DMS153 treated with DMSO at 0.1 percent for 48 hours (cell line): ENCODE measurements around the gene MAMDC2.
"Not testable (repeated sequence)": the region's sequence is repeated elsewhere in the genome, so short reads cannot be mapped to it uniquely, and the experiment has no call there.

Source experiments
- DNase-seq: peaks from one replicate; lab custom pipeline; 2025; ENCODE audit not compliant: unreplicated experiment; lab: John Stamatoyannopoulos, UW

MAMDC2 gene

DNA sequence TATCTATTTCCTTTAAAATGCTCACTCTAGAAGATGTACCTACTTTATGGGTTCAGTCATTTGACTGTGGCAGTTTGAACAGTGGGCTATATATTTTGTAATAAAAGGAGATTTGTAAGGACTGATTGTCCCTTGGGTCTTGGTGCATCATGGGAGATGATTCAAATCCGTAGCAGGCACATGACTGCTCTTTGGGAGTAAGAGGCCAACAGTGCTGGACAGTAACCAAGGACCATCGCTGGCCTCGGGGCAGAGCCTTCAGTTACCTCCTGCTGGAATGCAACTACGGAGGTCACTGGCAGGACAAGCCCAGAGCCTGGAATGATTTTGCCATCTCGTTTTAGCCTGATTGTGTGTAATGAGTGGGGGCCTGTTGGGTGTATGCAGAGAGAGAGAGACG is 7.0 kb upstream of the MAMDC2 start:
- no peak for DNase-seq

GRCh38 chr9:70038171-70038621 is 5.5 kb upstream of the MAMDC2 start:
- DNase-seq, result not testable (repeated sequence)

GRCh38 chr9:70040376-70040903 is 3.2 kb upstream of the MAMDC2 start:
- DNase-seq, result no peak

DNA sequence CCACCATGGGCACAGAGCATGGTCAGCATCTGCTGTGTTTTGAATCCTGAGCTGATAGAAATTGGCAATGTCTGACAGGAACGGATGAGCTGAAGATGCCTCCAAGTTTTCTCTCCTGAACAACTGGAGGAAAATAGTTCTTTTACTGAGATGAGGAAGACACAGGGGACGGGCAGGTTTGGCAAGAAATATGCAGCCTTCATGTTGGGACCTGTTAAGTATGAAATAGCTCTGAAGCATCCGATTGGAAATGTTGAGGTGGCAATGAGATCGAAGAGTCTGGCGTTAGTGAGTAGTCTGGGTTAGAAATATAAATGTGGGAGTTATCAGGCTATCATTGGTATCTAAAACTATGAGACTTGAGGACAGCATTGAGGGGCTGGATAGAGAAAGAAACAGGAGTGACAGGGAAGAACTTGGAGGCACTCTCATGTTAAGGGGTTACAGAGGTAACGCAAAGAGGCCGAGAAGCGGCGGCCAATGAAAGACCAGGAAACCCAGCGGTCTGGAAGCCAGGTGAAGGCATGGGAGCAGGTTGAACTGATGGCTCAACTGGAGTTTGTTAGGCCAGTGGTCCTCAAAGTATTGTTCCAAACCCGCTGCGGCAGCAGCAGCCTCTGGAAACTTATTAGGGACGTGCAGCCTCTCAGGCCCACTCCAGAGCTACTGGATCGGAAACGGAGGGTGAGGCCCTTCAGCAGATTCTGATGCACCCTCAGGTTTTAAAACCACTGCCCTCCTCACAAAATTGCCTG is 1.0 kb upstream of the MAMDC2 start:
- DNase-seq, result no peak

DNA sequence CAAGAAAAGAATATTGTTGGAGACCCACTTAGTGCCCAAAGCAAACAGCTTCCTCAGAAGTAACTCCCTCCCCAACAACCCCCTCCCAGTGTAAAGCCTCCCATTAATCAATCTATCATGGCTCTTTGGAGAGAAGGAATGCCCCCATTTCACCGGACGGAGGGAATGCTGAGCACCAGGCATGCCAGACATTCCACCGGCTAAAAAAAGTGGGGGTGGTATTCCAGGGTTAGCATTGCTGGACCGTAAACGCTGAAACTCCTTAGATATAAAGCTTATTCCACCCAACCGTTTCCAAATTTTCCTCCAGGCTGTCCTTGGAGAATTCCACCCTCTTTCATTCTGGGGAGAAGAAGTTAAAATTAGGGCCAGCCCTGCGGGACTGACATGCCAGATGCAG is 363 bp upstream of the MAMDC2 start:
- no peak for DNase-seq

DNA sequence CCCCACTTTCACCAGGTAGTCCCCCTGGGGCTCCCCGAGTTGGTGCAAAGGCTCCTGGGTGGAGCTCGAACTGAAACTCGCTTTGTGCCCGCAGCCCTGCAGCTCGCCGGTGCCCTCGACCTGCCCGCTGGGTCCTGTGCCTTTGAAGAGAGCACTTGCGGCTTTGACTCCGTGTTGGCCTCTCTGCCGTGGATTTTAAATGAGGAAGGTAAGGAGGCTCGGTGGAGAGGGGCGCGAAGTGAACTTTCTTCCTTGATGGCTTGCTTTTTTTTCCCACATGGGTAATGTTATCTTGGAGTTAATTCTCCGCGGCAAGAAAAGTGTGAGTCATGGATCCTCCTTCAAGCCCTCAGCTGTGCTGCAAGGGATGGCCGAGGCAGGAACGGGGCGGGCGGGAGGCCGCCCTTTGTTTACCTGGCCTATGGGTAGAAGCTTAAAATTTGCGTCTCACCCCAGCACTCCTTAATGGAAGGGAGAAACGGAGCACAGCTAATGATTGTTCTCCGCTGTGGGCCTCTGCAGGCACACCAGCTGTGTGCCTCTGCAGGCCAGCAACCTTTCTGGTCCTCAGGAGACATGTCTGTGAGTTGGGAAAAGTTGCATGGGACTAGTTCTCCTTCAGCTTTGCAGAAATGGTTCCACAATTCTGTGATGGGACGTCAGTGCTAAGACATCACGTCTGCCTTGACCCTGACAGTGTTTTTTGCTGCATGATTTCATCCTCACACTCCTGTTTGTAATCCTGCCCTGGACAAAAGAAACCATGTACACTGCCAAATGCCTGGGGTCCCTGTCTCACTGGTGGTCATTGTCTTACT is 1.1 kb downstream of the MAMDC2 start:
- peak; percentile 65 for DNase-seq

GRCh38 chr9:70045452-70045851 is 1.8 kb downstream of the MAMDC2 start:
- DNase-seq, result no peak

GRCh38 chr9:70046274-70047070 is 2.8 kb downstream of the MAMDC2 start:
- peak; percentile 67 for DNase-seq

- DNase-seq, result no peak
Observed at GRCh38 chr9:70049236-70049635, 5.6 kb downstream of the MAMDC2 start.

- no peak for DNase-seq
Observed at GRCh38 chr9:70049672-70050271, 6.1 kb downstream of the MAMDC2 start.

- DNase-seq, result no peak
Observed at GRCh38 chr9:70052768-70053167, 9.1 kb downstream of the MAMDC2 start.

- DNase-seq, result no peak
Observed at GRCh38 chr9:70053864-70054263, 10.2 kb downstream of the MAMDC2 start.

- no peak for DNase-seq
Observed at GRCh38 chr9:70054521-70054920, 10.9 kb downstream of the MAMDC2 start.

DNA sequence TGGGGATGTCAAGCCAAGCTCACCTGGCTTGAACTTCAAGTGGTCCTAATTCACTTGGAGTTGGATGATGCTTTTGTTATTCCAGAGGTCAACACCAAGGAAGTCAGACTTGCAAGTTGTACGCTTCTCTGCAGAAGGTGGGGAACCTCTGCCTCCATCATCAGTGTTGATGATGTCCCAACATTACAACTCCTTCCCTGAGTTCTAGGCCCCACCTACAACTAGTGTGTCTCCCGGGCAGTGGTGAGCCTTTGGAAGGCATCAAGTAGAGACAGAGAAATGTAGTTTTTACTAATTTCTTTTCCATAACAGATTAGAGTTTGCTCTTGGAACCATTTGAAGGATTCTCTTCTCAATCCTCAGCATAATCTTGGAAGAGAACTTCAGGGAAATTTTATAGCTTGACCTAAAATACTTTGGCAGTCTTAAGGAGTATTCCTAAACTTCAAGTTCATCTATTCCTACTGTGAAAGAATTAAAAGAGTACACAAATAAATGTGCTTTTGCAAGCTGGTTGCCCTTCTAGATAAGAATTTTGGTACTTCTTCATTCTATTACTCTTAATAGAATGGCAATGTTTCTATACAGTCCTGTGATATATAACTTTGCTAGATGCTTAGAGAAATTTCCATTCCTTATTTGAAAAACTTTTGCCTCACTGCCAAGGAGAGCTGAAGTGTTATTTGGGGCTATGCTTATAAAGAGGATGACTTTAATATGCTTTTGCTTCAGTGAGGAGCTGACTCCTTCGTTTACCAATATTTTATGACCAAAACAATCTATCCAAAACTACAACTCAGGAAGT is 12.0 kb downstream of the MAMDC2 start:
- no peak for DNase-seq

GRCh38 chr9:70056211-70056944 is 12.7 kb downstream of the MAMDC2 start:
- no peak for DNase-seq

DNA sequence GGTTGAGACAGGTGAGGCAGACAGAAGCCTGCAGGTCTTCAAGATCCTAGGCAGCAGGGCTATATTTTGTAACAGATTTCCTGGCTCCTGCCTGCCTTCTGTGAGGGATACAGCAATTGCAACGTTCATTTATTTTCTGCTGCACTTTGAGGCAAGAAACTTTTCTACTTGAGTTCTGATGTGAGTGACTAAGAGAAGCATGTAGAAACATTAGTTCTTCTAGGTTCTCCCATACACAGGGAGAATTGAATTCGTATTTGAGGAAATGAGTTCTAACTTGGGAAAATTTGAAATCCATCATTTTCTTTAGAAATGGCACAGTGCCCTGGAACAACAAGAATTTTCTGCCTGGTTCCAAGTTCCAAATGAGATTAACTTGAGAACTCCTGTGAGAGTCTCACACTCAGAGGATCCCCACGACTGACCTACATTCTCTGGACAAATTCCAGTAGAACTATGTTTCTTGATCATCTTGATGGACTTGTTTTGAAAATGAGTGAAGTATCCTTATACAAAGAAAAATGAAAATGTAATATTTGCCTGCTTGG is 15.0 kb downstream of the MAMDC2 start:
- no peak for DNase-seq

- DNase-seq, result no peak
Observed at GRCh38 chr9:70060148-70060882, 16.7 kb downstream of the MAMDC2 start.

DNA sequence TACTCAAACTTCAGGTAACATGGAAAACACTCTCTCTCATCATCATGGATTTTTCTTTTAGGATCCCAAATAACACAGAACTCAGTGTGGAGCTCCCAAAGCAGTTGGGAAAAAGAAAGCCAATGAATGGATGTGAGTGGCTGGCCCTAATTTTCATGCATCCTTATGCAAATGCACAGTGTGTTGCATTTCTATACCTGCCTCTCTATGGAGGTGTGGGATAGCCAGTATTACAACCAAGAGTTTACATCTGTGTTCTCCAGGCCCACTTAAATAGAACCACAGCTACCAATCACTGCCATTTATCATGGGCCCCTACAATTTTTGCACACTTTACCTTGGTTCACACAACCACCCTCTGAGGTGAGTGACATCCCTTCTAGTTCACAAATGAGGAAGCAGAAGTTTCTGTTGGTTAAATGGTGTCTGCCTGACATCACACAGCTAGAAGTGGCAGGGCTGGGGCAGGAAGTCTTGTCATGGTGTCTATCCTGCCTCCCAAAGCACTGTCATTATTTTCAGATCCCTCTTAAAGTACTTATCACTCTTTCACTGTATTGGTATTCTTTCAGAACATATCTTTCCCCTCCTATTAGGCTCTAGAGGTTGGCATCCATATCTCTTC is 17.3 kb downstream of the MAMDC2 start:
- DNase-seq, result no peak
